Measurements from ENCODE around the gene CCDC149.

CCDC149 gene

GRCh38 chr4:24845902-24846301 is 66.9 kb downstream of the CCDC149 start:
- Histone ChIP-seq H3K9me3 (ENCODE audit: insufficient read depth, low read length) (no peaks in the 10 kb centered on the region), H3K4me3 (ENCODE audit: insufficient read depth, low read length, poor library complexity, severe bottlenecking) (no peak overlapping the region), H3K27ac (ENCODE audit: low read depth, low read length) (no peak overlapping the region), H3K9me2 (replicated peaks; ENCODE audit: insufficient read depth, low read length) (no peaks in the 10 kb centered on the region), H2AFZ (ENCODE audit: low read depth, low read length, severe bottlenecking) (no peak overlapping the region), H3F3A (ENCODE audit: insufficient read depth) (no peaks in the 10 kb centered on the region), H3K27me3 (ENCODE audit: low read length) (no peaks in the 10 kb centered on the region), H3K36me3 (ENCODE audit: low read length) (no peaks in the 10 kb centered on the region), H3K79me2 (ENCODE audit: insufficient read depth, low read length) (no peaks in the 10 kb centered on the region), H3K9ac (ENCODE audit: low read length) (no peak overlapping the region), H4K20me1 (ENCODE audit: low read depth, low read length) (no peaks in the 10 kb centered on the region), H3K4me2 (ENCODE audit: low read depth, low read length, poor library complexity, severe bottlenecking) (no peak overlapping the region)
- TF ChIP-seq EZH2phosphoT487 (conservative IDR thresholded peaks at IDR 0.05; ENCODE audit: low read length): no peak
- TF ChIP-seq, protein P1, sequence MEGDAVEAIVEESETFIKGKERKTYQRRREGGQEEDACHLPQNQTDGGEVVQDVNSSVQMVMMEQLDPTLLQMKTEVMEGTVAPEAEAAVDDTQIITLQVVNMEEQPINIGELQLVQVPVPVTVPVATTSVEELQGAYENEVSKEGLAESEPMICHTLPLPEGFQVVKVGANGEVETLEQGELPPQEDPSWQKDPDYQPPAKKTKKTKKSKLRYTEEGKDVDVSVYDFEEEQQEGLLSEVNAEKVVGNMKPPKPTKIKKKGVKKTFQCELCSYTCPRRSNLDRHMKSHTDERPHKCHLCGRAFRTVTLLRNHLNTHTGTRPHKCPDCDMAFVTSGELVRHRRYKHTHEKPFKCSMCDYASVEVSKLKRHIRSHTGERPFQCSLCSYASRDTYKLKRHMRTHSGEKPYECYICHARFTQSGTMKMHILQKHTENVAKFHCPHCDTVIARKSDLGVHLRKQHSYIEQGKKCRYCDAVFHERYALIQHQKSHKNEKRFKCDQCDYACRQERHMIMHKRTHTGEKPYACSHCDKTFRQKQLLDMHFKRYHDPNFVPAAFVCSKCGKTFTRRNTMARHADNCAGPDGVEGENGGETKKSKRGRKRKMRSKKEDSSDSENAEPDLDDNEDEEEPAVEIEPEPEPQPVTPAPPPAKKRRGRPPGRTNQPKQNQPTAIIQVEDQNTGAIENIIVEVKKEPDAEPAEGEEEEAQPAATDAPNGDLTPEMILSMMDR (IDR thresholded peaks at IDR 0.05; ENCODE audit: insufficient read depth, low read length, poor library complexity, severe bottlenecking): no peak

- no peaks in the 10 kb centered on the region for H3K79me2 ChIP-seq (ENCODE audit: insufficient read depth, low read length)
- no peak for TF ChIP-seq EZH2phosphoT487 (conservative IDR thresholded peaks at IDR 0.05; ENCODE audit: low read length)
- TF ChIP-seq, protein P1 (IDR thresholded peaks at IDR 0.05; ENCODE audit: insufficient read depth, low read length, poor library complexity, severe bottlenecking): no peak
- no peak overlapping the region for H2AFZ ChIP-seq (ENCODE audit: low read depth, low read length, severe bottlenecking)
- no peaks in the 10 kb centered on the region for H3K36me3 ChIP-seq (ENCODE audit: low read length)
- H3K4me2 ChIP-seq (ENCODE audit: low read depth, low read length, poor library complexity, severe bottlenecking): no peak overlapping the region
- H3F3A ChIP-seq (ENCODE audit: insufficient read depth): no peaks in the 10 kb centered on the region
- no peaks in the 10 kb centered on the region for H3K9me2 ChIP-seq (replicated peaks; ENCODE audit: insufficient read depth, low read length)
- H3K27ac ChIP-seq (ENCODE audit: low read depth, low read length): no peak overlapping the region
- H3K27me3 ChIP-seq (ENCODE audit: low read length): no peaks in the 10 kb centered on the region
- H3K9ac ChIP-seq (ENCODE audit: low read length): no peak overlapping the region
- H4K20me1 ChIP-seq (ENCODE audit: low read depth, low read length): no peaks in the 10 kb centered on the region
- H3K9me3 ChIP-seq (ENCODE audit: insufficient read depth, low read length): no peaks in the 10 kb centered on the region
- H3K4me3 ChIP-seq (ENCODE audit: insufficient read depth, low read length, poor library complexity, severe bottlenecking): no peak overlapping the region
Observed at GRCh38 chr4:24845132-24845531, 67.7 kb downstream of the CCDC149 start.

DNA sequence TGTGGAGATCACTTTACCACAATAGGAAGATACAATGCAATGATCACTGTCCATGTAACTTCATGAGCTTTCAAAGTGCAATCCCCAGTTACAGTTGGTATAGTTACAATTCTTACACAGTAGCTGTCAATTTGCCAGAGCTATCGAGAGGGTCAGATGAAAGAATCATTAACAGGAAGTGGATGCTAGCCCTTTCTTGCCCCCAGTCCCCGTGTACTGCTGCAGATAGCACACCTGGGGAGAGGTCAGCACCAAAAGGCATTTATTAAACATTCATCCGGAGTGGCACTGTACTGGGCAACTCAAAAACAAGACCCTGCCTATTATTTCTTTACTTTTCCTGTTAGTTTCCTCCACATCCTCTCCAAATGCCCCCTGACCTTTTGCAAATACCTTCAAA is 69.7 kb downstream of the CCDC149 start:
- H3K9me3 ChIP-seq (ENCODE audit: insufficient read depth, low read length): no peaks in the 10 kb centered on the region
- H4K20me1 ChIP-seq (ENCODE audit: low read depth, low read length): no peaks in the 10 kb centered on the region
- H3K27ac ChIP-seq (ENCODE audit: low read depth, low read length): no peak overlapping the region
- H3K4me2 ChIP-seq (ENCODE audit: low read depth, low read length, poor library complexity, severe bottlenecking): no peak overlapping the region
- H3K36me3 ChIP-seq (ENCODE audit: low read length): no peaks in the 10 kb centered on the region
- H3K27me3 ChIP-seq (ENCODE audit: low read length): no peaks in the 10 kb centered on the region
- H3F3A ChIP-seq (ENCODE audit: insufficient read depth): no peaks in the 10 kb centered on the region
- no peak overlapping the region for H3K9ac ChIP-seq (ENCODE audit: low read length)
- H3K79me2 ChIP-seq (ENCODE audit: insufficient read depth, low read length): no peaks in the 10 kb centered on the region
- TF ChIP-seq EZH2phosphoT487 (conservative IDR thresholded peaks at IDR 0.05; ENCODE audit: low read length): no peak
- TF ChIP-seq, protein P1 (IDR thresholded peaks at IDR 0.05; ENCODE audit: insufficient read depth, low read length, poor library complexity, severe bottlenecking): no peak
- H2AFZ ChIP-seq (ENCODE audit: low read depth, low read length, severe bottlenecking): no peak overlapping the region
- no peak overlapping the region for H3K4me3 ChIP-seq (ENCODE audit: insufficient read depth, low read length, poor library complexity, severe bottlenecking)
- no peaks in the 10 kb centered on the region for H3K9me2 ChIP-seq (replicated peaks; ENCODE audit: insufficient read depth, low read length)

Data from SU-DHL-6 (cell line).